Posterior vena cava (tissue), 2 donors: ENCODE measurements around the gene EIF4A3. TPM values are rescaled to one million over a fixed set of nuclear protein-coding genes. Genes with fewer than 3 reads are reported as not detected.

Source experiments
- DNase-seq: peaks from one replicate; pipeline ENCODE4 v3.0.0-alpha.2; 2020; ENCODE audit warnings: low spot score
- intact Hi-C, 2 donors: fragments of 100-400 bp; cut with DNase I; formaldehyde crosslinking; loops; one replicate each; pipeline versions ENCODE4 v1.14.1 to v1.14.2; 2022 to 2023
- long read RNA-seq, 2 donors: library from polyadenylated mRNA; unstranded; transcript quantifications; one replicate each; pipeline ENCODE4 v2.0.0, GENCODE V29; 2020 to 2021
- total RNA-seq, 2 donors: library from RNA; stranded (reverse); fragmentation: NEBNext Ultra II Directional; extraction: Animal tissue kit (Norgen Biotek cat#: 25700); gene quantifications; one replicate each; pipeline ENCODE4 v1.2.1, GENCODE V29; 2021
- donor health status: DM: yes; HTN: yes; CAD: no.
- donor health status: DM: yes; HTN: yes; CAD: no.

Gene EIF4A3
- 10 to 100 TPM; 48.8 to 50.5 TPM for total RNA-seq
- long read RNA-seq, donor 1, transcript EIF4A3-201 (12 exons, 1,734 nt), result major isoform, 24 of 25 reads
- long read RNA-seq, donor 1, partial matches to known transcripts, result 0 of 25 reads
- long read RNA-seq, donor 1, other reads (novel, unspliced or antisense), result 0 of 25 reads
- long read RNA-seq, donor 2, transcript EIF4A3-201 (12 exons, 1,734 nt), result major isoform, 223 of 224 reads
- long read RNA-seq, donor 2, partial matches to known transcripts, result 0 of 224 reads
- long read RNA-seq, donor 2, other reads (novel, unspliced or antisense), result 1 of 224 reads

DNA sequence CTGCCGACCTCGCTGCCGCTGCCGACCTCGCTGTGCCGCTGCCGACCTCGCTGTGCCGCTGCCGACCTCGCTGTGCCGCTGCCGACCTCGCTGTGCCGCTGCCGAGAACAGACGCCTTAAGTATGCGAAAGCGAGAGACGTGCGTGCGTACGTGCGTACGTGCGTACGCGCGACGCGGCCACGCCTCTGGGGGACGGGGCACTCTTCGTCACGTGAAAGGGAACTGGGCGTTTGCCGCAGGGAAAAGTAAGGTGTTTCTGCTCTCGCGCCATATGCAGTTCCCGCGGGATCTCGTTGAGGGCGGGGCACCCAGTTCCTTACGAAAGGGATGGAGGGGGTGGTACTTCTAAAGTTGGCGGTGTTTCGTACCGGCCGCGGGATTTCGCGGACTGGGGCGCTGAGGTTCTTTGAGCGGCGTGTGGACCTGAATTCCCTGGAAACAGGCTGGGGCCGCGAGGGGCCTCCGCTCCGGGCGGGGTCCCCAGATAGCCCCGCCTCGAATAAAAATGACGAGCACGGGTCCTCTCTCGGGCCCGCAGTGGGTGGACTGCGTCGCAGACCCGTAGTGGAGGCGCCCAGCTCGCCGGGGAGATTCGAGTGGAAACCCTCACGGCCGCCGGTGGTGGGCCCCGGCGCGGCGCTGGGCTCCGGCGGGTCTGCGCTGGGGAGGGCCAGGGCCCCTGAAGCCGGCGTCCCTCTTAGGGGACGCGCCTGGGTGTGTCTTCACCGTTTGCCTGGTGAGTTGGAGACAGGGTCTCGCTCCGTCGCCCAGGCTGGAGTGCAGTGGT lies at the start of gene EIF4A3:
Gene EIF4A3, minus strand, starts transcription at position 94 of the 788 bp plus-strand sequence. CDS start 167 bp downstream, outside the sequence.
- intact Hi-C loops, result no loop called here
- peak; percentile 100 for DNase-seq

DNA sequence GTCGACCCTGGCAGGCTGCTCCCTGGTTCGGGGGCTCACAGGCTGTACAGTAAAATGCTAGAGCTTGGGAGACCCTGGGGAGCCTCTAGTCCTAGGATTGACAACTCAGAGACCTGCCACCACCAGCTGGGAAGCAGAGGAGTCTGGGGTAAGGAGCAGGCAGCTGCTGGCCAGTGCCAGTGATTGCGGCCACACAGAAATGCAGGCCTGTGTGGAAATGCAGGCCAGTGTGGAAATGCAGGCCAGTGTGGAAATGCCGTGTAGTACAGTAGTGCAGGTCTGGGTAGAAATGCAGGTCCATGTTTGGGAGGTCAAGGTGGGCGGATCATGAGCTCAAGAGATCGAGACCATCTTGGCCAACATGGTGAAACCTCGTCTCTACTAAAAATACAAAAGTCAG lies 49.7 kb upstream of the EIF4A3 start:
- intact Hi-C loops, result no loop called here
- no peak for DNase-seq

DNA sequence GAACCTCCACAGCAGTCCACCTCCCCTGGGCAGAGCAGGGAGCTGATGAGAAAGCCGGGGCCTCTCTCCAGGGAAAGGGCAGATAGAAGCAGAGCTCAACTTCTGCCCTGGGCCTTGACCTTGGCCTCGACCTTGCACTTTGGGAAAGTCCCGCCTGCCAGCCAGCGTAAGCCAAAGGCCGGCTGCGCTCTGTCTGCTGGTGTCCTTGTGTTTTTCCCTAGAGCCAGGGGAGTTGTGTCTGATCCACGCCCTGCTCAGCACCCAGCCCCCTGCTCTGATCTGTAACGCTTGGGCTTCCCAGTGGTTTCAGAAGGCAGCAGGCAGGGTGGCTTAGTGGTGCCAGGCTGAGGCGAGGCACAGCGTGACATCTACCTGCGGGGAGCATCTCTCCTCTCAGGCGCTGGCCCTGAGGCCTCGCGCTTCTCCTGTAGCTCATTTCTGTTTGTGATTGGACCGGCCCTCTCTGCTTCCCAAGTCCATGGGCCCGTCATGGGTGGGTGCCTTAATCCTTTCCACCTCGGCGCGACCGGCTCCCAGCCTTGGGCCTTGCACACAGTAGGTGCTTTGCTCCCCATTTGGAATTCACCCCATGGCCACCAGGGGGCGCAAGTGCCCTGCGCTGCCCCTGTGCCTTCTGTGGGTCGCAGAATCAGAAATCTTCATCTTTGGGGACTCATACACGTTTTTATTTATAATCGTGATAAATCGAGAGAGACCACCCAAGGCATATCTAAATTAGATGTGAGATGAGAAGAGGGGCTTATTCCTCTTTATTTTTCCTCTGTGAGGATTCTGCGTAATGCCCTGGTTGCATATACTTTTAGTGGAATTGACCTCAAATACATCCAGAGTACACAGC lies 49.0 kb upstream of the EIF4A3 start:
- intact Hi-C loops, result no loop called here
- DNase-seq, result no peak

DNA sequence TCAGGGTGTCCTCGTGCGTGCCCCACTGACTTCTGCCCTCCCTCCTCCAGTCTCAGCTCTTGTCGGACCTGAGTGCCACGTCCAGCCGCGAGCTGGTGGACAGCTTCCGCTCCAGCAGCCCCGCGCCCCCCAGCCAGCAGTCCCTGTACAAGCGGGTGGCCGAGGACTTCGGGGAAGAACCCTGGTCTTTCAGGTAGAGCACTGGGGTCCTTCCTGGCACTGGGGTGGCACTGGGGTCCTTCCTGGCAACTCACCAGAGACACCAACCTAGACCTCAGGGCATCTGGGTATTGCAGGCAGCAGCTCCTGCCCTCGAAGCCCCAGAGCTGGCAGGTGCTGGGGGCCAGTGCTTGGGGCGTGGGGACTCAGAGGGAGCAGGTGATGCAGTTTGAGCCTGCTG lies 48.2 kb upstream of the EIF4A3 start:
- DNase-seq, result no peak
- intact Hi-C loops, result no loop called here

DNA sequence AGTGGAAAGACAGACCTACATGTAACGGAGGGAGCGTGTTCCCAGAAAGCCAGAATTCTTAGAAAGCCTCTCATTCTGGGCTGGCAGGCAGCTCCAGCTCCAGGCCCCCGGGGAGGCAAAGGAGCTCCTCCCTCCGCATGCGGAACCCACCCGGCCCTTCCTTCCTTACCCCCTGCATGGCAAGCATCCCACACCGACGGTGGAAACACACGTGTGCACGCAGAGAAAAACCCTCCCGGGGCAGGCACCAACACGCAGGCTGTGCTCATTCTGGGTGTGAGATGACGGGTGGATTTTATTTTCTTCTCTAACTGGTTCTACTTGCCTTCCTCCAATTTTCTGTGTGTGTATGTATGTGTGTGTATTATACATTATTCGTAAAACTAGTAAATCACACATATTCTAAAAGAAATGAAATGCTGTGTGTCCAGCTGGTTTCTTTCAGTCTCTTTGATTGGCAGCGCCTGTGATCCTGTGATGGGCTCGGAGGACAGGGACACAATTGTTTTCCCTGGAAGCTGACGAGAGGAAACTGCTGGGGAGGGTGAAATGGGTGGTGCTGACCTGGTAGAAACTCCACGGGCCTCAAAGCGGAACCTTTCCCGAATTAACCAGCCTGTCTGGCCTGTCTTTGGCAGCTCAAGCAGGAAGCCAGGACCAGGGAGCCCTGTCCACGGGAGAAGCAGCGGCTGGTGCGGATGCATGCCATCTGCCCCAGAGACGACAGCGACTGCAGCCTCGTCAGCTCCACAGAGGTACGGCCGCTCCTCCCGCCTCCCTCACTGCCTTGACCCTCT lies 45.1 kb upstream of the EIF4A3 start:
- intact Hi-C loops, result no loop called here
- no peak for DNase-seq

DNA sequence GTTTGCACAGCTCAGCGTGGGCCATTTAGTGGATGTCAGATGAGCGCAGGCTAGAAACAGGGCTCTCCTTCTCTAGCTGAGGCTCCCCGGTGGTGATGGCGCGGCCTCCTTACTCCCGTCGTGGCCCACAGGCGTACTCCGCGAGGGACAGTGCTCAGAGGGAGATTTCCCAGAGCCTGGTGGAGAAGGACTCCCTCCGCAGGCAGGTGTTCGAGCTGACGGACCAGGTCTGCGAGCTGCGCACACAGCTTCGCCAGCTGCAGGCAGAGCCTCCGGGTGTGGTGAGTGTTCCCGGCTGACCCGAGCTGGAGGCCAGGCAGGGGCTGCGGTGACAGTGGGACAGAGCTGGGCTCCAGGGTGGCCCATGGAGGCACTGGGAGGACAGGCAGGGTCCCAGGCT lies 44.3 kb upstream of the EIF4A3 start:
- intact Hi-C loops, result no loop called here
- DNase-seq, result no peak

DNA sequence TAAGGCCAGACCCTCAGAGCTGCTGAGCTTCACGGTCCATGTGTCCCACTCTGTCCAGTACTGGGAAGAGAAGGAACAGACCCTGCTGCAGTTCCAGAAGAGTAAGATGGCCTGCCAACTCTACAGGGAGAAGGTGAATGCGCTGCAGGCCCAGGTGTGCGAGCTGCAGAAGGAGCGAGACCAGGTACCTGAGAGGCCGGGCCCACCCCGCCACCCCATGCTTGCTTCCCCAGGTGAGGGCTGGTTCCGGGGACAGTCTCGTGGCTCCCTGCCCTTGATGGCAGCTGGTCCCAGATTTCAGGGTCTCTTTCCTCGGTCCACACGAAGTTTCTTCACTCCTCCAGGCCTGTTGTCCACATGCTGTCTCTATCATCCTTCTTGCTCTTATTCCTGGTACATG lies 43.8 kb upstream of the EIF4A3 start:
- intact Hi-C loops, result no loop called here
- DNase-seq, result no peak

DNA sequence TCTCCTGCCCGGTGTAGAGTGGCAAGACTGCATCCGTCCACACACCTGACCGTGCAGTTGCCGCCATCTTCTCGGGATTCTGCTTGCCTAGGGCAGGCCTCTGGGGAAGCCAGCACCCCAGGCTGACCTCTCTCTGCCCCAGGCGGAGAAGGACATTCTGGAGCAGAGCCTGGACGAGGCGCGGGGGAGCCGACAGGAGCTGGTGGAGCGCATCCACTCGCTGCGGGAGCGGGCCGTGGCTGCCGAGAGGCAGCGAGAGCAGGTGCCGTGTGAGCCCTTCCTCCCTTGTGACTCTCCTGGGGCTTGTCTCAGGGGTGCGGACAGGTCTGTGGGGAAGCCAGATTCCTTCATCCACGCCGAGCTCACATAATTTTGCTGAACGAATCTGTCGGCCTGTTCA lies 42.7 kb upstream of the EIF4A3 start:
- intact Hi-C loops, result no loop called here

DNA sequence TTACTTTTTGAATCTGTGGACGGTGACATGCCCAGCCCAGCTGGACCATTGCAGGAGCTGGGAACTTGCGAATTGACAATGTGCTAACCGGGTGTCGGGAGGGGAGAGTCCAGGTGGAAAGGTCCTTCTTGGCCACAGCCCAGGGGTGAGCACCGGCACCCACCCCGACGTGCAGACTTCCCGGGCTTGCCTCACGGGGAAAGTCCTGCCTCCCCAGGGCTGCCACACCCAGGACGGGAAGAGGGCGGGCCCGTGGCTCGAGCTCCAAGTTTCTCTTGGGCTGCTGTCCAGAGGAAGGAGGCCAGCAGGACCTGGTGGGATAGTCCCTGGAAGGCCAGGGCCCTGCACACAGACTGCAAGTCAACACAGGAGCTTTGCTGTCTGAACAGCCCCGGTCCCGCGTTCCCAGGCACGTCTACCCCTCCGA lies 40.6 kb upstream of the EIF4A3 start:
- intact Hi-C loops, result no loop called here
- peak; percentile 89 for DNase-seq

More for the DNA sequence above, 42.7 kb upstream of the EIF4A3 start:
- DNase-seq, result no peak

DNA sequence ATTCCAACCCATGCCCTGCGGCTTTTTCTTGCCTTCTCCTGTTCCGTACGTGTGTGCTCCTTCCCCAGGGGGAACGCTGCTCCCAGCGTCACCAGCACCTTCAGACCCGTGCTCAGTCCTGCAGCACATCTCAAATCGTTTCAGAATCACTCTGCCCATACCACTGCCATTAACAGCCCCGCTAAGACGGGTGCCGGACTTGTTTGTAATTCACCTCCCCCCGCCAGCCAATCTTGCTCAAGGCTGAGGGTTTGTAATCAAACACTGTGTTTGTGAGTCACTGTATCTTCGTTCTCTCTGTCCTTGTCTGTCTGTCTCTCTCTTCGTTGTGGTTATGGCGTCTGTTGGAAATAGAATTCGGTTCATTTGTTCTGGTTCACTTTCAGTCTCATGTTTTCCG lies 40.2 kb upstream of the EIF4A3 start:
- intact Hi-C loops, result no loop called here
- DNase-seq, result no peak

DNA sequence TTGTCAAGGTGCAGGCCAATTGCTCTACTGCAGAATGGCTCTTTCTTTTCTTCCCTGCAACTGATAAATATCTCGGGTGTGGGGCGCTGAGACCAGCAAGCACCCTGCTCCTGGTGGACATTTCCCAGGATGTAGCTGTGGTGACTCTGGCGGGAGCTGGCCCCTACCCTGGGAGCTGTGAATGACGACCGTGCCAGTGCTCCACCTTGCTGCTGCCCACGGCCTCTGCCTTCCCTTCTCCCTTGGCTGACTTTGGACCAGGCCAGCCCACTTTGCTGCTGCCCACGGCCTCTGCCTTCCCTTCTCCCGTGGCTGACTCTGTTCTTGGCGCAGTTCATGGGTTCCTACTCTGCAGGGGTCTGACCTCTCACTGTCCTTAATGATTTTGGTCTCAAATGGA lies 39.0 kb upstream of the EIF4A3 start:
- no peak for DNase-seq
- intact Hi-C loops, result no loop called here

DNA sequence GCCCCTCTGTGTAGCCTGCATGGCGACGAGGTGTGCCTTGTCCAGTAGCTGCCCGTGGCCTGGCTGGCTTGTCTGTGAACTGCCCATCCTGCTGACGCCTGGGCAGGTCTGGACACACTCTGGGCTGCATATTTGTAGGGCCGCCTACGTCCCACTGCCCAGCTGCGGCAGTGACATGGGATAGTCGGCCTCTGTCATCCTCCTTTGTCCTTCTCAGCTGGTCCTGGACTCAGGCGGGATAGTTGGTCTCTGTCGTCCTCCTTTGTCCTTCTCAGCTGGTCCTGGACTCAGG lies 37.4 kb upstream of the EIF4A3 start:
- intact Hi-C loops, result no loop called here
- DNase-seq, result no peak

DNA sequence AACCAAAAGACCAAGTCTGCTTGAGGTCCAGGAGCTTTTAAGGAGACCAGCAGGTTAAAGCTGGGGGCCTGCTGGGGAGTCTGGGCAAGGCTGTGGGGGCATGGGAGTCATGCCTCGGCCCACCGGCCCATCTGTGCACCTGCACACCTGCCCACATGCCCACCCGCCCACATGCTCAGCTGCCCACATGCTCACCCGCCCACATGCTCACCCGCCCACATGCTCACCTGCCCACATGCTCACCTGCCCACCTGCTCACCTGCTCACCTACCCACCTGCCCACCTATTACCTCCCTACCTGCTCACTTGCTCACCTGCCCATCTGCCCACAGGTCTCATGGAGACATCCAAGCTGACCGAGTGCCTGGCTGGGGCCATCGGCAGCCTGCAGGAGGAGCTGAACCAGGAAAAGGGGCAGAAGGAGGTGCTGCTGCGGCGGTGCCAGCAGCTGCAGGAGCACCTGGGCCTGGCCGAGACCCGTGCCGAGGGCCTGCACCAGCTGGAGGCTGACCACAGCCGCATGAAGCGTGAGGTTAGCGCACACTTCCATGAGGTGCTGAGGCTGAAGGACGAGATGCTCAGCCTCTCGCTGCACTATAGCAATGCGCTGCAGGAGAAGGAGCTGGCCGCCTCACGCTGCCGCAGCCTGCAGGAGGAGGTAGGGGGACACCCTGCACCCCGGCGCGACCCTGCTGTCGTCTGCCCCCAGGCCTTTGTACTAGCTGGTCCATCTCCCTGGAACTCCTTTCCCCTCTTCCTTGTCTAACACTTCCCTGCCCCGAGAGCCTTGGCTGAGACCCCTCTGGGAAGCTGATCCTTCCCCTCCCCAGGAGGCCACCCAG lies 36.9 kb upstream of the EIF4A3 start:
- intact Hi-C loops, result no loop called here
- DNase-seq, result no peak

DNA sequence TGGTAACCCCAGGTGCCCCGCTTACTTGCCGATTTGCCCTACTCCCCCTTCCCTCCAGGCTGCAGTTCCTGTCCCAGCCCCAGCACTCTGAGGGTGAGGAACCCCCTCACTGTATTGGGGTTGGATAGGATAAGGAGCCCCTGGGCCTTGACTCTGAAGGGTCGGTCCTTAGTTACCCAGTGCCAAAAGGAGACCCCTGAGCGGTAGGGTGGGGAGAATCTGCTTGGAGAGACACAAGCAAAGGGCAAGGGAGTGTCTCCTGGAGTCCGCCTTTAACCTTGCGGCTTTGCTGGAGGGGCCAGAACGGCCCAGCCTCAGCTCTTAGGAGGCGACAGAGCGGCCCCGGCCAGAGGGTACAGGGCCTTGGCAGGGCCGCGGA lies 35.9 kb upstream of the EIF4A3 start:
- intact Hi-C loops, result no loop called here
- DNase-seq, result no peak

DNA sequence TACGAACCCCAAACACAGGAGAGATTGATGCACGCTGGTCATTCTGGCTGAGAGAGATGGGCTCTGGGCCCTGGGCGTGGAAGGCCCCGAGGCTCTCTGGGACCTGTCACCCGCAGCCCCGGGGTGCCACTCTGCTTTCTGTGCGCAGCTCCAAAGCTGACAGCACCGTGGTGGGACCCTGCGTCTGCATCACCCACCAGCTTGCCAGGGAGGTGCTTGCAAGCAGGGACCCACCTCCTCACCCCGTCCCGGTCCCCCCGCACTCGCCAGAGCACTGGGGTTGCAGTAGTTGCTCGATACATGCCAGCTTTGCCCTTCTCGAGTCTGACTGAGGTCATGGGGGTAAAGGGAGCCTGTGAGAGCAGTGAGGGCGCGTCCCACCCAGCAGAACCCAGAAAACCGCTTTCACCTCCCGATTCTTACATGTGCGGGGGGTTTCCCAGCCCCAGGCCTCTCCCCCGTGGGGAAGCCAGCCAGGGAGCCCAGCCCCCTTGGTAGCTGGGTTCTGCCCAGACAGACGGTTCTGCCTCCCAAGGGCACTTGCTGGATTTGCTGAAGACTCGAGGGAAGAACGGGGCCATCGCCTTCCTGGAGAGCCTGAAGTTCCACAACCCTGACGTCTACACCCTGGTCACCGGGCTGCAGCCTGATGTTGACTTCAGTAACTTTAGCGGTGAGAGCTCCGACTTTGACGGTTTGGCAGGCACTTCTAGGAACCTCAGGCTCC lies 35.4 kb upstream of the EIF4A3 start:
- no peak for DNase-seq
- intact Hi-C loops, result no loop called here

DNA sequence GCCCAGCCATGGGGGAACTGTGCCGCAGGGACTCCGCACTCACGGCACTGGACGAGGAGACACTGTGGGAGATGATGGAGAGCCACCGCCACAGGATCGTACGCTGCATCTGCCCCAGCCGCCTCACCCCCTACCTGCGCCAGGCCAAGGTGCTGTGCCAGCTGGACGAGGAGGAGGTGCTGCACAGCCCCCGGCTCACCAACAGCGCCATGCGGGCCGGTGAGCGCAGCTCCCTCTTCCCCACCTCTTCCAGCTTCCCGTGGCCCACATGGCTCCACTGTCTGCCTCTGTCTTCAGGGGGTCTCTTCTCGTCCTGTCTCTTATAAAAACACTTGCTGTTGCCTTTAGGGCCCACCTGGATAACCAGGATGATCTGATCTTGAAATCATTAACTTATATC lies 34.5 kb upstream of the EIF4A3 start:
- intact Hi-C loops, result no loop called here
- no peak for DNase-seq

DNA sequence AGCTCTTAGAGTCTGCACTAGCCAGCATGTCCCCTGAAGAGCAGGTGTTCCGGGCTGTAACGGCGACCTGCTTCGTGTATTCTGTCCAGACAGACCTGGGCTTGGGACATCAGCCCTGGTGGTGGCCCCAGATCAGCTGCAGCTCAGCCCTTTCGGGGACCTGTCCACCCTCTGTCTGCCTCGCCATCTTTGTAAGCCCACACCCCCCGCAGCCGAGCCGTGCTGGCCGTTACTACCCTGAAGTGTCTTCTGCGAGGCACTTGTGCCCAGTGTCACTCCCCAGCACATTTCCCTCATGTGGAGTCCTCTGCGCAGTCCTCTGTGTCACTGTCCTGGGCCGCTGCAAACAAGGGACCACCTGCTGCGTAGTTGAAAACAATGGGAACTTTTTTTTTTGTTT lies 33.3 kb upstream of the EIF4A3 start:
- intact Hi-C loops, result no loop called here
- DNase-seq, result no peak

DNA sequence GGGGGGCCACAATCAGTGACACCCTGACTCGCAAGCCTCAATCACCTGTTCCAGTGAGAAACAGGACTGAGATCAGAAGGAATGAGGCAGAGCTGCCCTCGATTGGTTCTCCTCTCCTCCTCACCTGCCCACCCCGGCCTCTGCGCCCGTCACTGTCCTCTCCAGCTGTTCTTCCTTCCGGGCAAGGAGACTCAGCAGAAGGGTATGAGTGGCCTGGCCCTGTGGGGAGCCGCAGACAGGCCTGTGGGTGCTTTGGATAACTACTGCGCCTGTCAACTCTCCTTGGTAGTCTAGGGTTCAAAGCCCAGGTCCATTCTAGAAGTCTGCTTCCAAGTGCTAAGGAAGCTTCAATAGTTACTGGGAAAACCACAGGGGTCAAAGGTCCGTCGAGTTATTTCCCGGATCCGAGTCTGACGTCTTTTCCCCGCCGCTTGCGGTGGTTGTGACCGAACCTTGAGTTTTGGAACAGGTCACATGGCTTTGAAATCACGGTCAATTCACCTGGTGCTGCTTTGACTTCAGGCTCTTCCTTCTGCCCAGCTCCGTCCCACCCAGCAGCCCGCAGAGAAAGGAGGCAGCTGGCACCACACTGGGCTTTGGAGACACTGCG lies 31.2 kb upstream of the EIF4A3 start:
- intact Hi-C loops, result no loop called here
- no peak for DNase-seq
